Thymus (tissue), 11 donors: Measurements from ENCODE around the gene OVCA2. TPM values are rescaled to one million over a fixed set of nuclear protein-coding genes. Genes with fewer than 3 reads are reported as not detected.

Source experiments
- DNase-seq, 9 donors: peaks; one replicate each; pipeline ENCODE4 v3.0.0-alpha.2; 2013; ENCODE audit warnings: low spot score in 9 of 9, low read depth in 6 of 9, missing footprints in 1 of 9
- H3K27ac ChIP-seq, 2 donors: one replicate each; pipeline ENCODE4 v1.5.1; 2013; ENCODE audit warnings: control low read depth in 1 of 2, low read depth in 1 of 2, low read length in 1 of 2, mild to moderate bottlenecking in 1 of 2, moderate library complexity in 1 of 2
- H3K27me3 ChIP-seq, 2 donors: one replicate each; pipeline ENCODE4 v1.5.1; 2013; ENCODE audit warnings: low read length in 1 of 2; ENCODE audit not compliant: control insufficient read depth in 2 of 2, insufficient read depth in 1 of 2
- H3K36me3 ChIP-seq, 2 donors: one replicate each; pipeline ENCODE4 v1.5.1; 2013; ENCODE audit warnings: low read length in 1 of 2, mild to moderate bottlenecking in 1 of 2, moderate library complexity in 1 of 2; ENCODE audit not compliant: control insufficient read depth in 2 of 2, insufficient read depth in 2 of 2
- H3K4me1 ChIP-seq, 2 donors: one replicate each; pipeline ENCODE4 v1.5.1; 2013; ENCODE audit warnings: low read length in 2 of 2; ENCODE audit not compliant: control insufficient read depth in 2 of 2, insufficient read depth in 2 of 2
- H3K4me3 ChIP-seq, 2 donors: one replicate each; pipeline ENCODE4 v1.5.1; 2013; ENCODE audit warnings: low read length in 2 of 2, control low read depth in 1 of 2, mild to moderate bottlenecking in 1 of 2
- H3K9me3 ChIP-seq, 2 donors: one replicate each; pipeline ENCODE4 v1.5.1; 2013; ENCODE audit warnings: low read length in 1 of 2, mild to moderate bottlenecking in 1 of 2; ENCODE audit not compliant: control insufficient read depth in 2 of 2, insufficient read depth in 1 of 2
- WGBS: extraction: QIAGEN DNeasy Blood & Tissue Kit; methylation state at CpG from one replicate; pipeline ENCODE4 v1.1.7; 2013; 5-methylcytosine and 5-hydroxymethylcytosine counted together
- polyA plus RNA-seq: library from polyadenylated mRNA; stranded (reverse); fragments of 200-250 nt; gene quantifications from one replicate; pipeline ENCODE4 v1.2.3, GENCODE V29; 2013
- total RNA-seq: library from RNA; stranded (reverse); fragments of 120-200 nt; gene quantifications from one replicate; pipeline ENCODE4 v1.2.4, GENCODE V29; 2013
- donor health status: healthy.

The OVCA2 gene
- total and polyA plus RNA-seq, 2 donors: 39.8 to 81.8 TPM

- peaks cover 15 to 41% of the 10 kb centered on the region in 2 donors for H3K4me1 ChIP-seq
Measured at GRCh38 chr17:2028737-2029136, 13.1 kb upstream of the OVCA2 start.

DNA sequence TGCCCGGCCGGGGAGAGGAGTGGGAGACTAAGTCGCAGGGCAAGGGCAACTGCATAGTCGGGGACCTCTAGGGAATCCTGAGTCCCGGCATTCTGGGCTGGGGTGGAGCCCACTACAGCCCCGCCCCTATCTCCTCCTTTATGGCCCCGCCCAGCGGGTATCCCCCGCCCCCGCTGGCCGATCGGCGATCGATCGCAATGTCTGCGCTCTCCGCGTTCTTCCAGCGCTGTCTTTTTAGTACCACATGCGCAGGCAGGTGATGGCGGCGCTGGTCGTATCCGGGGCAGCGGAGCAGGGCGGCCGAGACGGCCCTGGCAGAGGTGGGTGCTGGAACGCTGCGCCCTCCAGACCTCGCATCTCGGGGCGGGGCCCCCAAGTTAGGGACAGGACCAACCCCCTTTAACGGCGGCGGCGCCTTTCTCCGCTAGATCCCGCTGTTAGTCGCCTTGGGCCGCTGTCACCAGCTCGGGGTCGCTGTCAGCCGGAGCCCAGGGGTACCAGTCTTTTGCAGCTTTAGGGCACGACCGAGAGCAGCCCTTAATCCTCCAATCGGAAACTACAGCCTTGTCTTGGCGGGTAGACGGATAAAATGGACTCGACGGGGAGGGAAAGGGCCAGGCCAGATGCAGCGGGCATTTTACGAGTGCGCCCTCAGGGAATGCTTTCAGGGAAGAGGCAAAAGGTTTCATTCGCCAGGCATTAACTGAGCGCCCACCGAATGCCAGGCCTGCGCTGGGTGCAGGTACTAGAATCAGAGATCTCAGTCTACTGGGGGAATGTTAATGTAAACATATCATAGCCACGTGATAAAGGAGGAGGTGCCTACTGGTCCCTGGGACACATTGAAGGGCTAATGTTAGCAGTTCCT, 11.7 kb upstream of the OVCA2 start, which contains the start of gene DPH1:
Gene DPH1, plus strand, starts transcription at position 243 of the 868 bp plus-strand sequence. Its CDS starts 17 bp downstream, at position 260.
- Histone ChIP-seq H3K9me3 (peaks cover 0 to 5% of the 10 kb centered on the region in 2 donors), H3K27me3 (peaks cover 33 to 52% of the 10 kb centered on the region in 2 donors), H3K27ac (no peak within 1 kb of the TSS), H3K36me3 (peaks cover 0 to 7% of the 10 kb centered on the region in 2 donors), H3K4me3 (peak within 1 kb of the TSS; percentile 64 to 91), H3K4me1 (peaks cover 4 to 31% of the 10 kb centered on the region in 2 donors)
- DNase-seq: peak in 5 of 9 donors; percentile 58 to 85 (median 76)
- WGBS: 2% methylated on average over 59 of the region's 59 CpGs

More at GRCh38 chr17:2028737-2029136, 13.1 kb upstream of the OVCA2 start:
- H3K27me3 ChIP-seq: peaks cover 46 to 66% of the 10 kb centered on the region in 2 donors
- 73% methylated on average over 6 of the region's 6 CpGs for WGBS
- H3K9me3 ChIP-seq: peaks cover 0 to 5% of the 10 kb centered on the region in 2 donors
- peaks cover 0 to 2% of the 10 kb centered on the region in 2 donors for H3K36me3 ChIP-seq
- no peak overlapping the region for H3K4me3 ChIP-seq
- no peak overlapping the region for H3K27ac ChIP-seq
- no peak for DNase-seq

DNA sequence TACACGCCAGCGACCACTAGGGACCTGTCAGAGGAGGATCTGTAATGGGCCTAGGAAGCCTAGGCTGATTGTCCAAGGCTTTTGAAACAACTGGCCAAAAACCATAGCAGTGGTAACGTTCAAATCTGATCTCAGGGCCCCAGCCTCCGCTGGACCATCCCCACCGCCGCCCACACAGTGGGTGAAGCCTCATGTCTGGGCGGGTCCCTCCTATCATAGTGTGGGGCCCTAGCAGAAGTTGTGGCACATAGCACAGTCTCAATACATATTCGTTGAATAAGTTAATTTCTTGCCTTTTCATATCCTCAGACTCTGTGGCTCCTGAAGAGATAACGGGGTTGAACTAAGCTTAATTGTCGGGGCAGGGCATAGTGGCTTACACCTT, 11.1 kb upstream of the OVCA2 start:
- DNase-seq: no peak
- H3K27ac ChIP-seq: no peak overlapping the region
- 39% methylated on average over 10 of the region's 10 CpGs for WGBS
- H3K4me3 ChIP-seq: peak overlapping the region; percentile 64 to 91
- peaks cover 2 to 7% of the 10 kb centered on the region in 2 donors for H3K36me3 ChIP-seq
- peaks cover 26 to 46% of the 10 kb centered on the region in 2 donors for H3K27me3 ChIP-seq
- peaks cover 0 to 5% of the 10 kb centered on the region in 2 donors for H3K9me3 ChIP-seq
- H3K4me1 ChIP-seq: peaks cover 0 to 25% of the 10 kb centered on the region in 2 donors

DNA sequence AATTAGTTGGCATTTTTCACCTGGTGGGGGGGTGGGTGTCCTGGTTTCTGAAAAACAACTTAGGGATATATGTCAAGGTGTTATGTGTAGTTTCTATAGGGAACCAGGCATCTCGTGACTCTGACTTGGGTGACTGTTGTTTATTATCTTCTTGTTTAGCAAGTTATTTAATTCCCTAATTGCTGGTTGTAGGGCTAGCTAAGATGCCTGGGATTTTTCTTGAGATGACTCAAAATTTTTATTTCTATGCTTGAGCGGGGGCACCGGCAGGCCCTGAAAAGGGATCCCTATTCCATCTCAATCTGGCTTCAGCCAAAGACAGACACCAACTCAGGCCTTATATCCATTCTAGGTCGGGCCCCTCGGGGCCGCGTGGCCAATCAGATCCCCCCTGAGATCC, 8.7 kb upstream of the OVCA2 start:
- H3K36me3 ChIP-seq: peaks cover 14 to 23% of the 10 kb centered on the region in 2 donors
- no peak for DNase-seq
- H3K4me1 ChIP-seq: peaks cover 0 to 20% of the 10 kb centered on the region in 2 donors
- WGBS: 97% methylated on average over 7 of the region's 7 CpGs
- H3K9me3 ChIP-seq: peaks cover 0 to 5% of the 10 kb centered on the region in 2 donors
- no peak overlapping the region for H3K27ac ChIP-seq
- H3K4me3 ChIP-seq: no peak overlapping the region
- peaks cover 11 to 22% of the 10 kb centered on the region in 2 donors for H3K27me3 ChIP-seq

DNA sequence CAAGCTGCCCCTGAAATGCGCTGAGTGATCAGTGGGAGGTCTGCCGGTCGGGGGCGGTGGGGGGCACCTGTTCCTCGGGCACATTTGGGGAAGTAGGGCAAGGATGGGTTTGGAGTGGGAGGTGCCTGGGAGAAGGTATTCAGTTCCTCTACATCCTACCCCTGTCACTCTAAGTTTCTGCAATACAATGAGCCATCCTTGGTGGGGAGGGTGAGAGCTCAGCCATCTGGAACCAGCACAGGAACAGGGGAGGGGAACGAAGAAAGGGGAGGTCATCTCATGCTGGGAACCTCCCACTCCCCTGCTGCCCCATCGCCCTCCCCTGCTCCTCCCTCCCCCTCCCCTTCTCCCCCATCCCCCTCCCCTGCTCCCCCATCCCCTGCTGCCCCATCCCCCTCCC, 7.7 kb upstream of the OVCA2 start:
- Histone ChIP-seq H3K4me3 (no peak overlapping the region), H3K27ac (no peak overlapping the region), H3K4me1 (peaks cover 0 to 17% of the 10 kb centered on the region in 2 donors), H3K36me3 (peaks cover 14 to 23% of the 10 kb centered on the region in 2 donors), H3K9me3 (peaks cover 0 to 5% of the 10 kb centered on the region in 2 donors), H3K27me3 (peaks cover 5 to 12% of the 10 kb centered on the region in 2 donors)
- WGBS: 96% methylated on average over 7 of the region's 7 CpGs
- DNase-seq: no peak

DNA sequence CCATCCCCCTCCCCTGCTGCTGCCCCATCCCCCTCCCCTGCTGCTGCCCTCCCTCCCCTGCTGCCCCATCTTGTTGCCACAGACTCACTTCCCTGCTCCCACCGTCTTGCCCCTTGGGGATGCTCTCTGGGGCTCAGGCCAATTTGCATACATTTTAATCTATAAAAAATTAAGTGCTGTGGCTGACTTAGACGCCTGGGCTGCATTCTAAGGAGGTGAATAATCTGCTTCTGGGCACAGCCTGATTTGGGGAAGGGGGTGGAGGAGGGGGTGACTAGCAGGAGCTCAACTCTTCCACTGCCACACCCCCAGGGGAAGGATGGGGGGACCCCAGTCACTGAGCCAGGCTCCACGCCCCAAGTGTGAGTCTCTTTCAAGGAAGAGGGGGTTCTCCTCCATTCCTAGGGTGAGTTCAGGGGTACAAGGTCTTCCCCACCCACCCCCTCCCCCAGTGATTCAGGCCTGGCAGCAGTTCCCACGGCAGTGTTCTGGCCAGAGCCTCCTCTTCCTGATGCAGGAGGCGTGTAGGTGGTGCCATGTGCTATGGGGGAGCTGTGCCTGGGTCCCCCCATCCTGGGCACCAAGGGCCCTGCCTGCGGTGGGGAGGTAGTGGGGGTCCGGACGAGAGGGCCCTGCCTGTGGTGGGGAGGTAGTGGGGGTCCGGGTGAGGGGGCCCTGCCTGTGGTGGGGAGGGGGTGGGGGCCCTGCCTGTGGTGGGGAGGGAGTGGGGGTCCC, 6.8 kb upstream of the OVCA2 start:
- Histone ChIP-seq H3K36me3 (peaks cover 14 to 24% of the 10 kb centered on the region in 2 donors), H3K27ac (no peak overlapping the region), H3K9me3 (peaks cover 0 to under 1% of the 10 kb centered on the region in 2 donors), H3K27me3 (peaks cover 0 to 3% of the 10 kb centered on the region in 2 donors), H3K4me1 (peaks cover 0 to 11% of the 10 kb centered on the region in 2 donors), H3K4me3 (no peak overlapping the region)
- DNase-seq: no peak
- 82% methylated on average over 8 of the region's 9 CpGs for WGBS

DNA sequence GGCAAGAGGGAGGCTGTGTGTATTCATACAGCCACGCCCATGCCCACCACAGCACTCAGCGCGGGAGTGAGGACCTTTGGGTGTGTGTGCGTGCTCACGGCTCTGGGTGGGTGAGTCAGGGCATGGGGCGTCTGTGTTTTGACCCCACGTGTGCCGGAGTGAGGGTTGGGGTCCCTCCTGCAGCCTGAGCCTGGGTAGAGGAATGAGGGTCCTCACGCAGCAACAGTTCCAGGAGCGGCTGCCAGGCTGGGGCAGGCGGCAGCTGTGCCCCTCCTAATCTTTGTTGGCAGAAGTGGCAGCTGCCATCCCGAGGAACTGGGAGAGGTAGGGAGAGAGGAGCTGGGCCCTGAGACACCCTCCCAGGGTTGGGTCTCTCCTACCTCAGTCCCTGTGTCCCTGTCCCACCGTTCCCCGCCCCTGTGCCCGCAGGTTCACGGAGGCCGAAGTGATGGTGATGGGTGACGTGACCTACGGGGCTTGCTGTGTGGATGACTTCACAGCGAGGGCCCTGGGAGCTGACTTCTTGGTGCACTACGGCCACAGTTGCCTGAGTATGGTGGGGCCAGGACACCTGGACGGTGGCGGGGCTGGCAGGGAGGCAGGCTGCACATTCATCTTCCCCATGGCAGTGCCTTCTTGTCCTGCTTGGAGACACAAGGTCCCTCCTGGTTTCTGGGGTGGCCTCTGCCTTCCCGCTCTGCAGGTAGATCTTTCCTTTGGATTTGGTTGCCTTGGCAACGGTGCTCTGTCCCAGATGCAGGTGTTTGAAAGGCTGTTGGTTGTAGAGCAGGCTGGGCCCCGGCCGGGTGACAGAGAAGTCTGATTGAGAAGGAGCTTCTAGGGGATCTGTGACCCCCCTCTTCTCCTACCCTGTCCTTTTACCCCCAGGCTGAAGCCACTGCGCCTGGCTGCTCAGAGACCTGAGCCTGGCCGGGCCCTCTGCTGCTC, 6.0 kb upstream of the OVCA2 start:
- 97% methylated on average over 29 of the region's 29 CpGs for WGBS

GRCh38 chr17:2037155-2037554, 4.7 kb upstream of the OVCA2 start:
- H3K27me3 ChIP-seq: no peaks in the 10 kb centered on the region
- peaks cover 19 to 25% of the 10 kb centered on the region in 2 donors for H3K36me3 ChIP-seq
- no peak overlapping the region for H3K4me3 ChIP-seq
- peaks cover 7 to 8% of the 10 kb centered on the region in 2 donors for H3K4me1 ChIP-seq
- no peaks in the 10 kb centered on the region for H3K9me3 ChIP-seq
- WGBS: 97% methylated on average over 10 of the region's 10 CpGs
- H3K27ac ChIP-seq: no peak overlapping the region
- no peak for DNase-seq

More for the DNA sequence above, 6.0 kb upstream of the OVCA2 start:
- no peak overlapping the region for H3K27ac ChIP-seq
- no peak for DNase-seq
- peaks cover 15 to 25% of the 10 kb centered on the region in 2 donors for H3K36me3 ChIP-seq
- peaks cover under 1 to 4% of the 10 kb centered on the region in 2 donors for H3K4me1 ChIP-seq
- H3K27me3 ChIP-seq: no peaks in the 10 kb centered on the region
- H3K4me3 ChIP-seq: no peak overlapping the region
- H3K9me3 ChIP-seq: no peaks in the 10 kb centered on the region
